Mammary epithelial cell (primary cell): Measurements from ENCODE around the gene SIK3.
A peak's percentile ranks its signal among the peaks of the same experiment; 100 is the strongest.

Experiments used
- CTCF ChIP-seq, 2 donors: IDR thresholded peaks in 1 of 2; conservative IDR thresholded peaks in 1 of 2; 2 replicates each; pipeline ENCODE4 v1.5.1; 2011 to 2012; ENCODE audit warnings: inconsistent platforms in 2 of 2, low read length in 2 of 2, mild to moderate bottlenecking in 2 of 2, control low read depth in 1 of 2, low read depth in 1 of 2; ENCODE audit not compliant: insufficient read depth in 1 of 2; ENCODE audit errors: extremely low read depth in 1 of 2
- EZH2 ChIP-seq: IDR thresholded peaks from 2 replicates; pipeline ENCODE4 v1.6.1; 2012; ENCODE audit warnings: low read length, inconsistent platforms, borderline replicate concordance

GRCh38 chr11:116916052-116916451, 182.2 kb downstream of the SIK3 start:
- TF ChIP-seq CTCF (conservative IDR thresholded peaks at IDR 0.05 in 1 of 2, IDR thresholded peaks at IDR 0.05 in 1 of 2; ENCODE audit: extremely low read depth in 1 of 2, insufficient read depth in 1 of 2, low read depth in 1 of 2, low read length in 2 of 2) (peak in 1 of 2 donors; percentile 5), EZH2 (no peak)
